T47D (cell line): ENCODE data around the gene PCSK4.

Source experiments
- DNase-seq, 2 experiments: peaks; one replicate each; pipeline versions ENCODE4 v3.0.0 to v3.0.0-alpha.2; 2011 to 2012; ENCODE audit warnings: low read depth in 1 of 2, low spot score in 1 of 2
- JUND ChIP-seq: IDR thresholded peaks from 2 replicates; pipeline ENCODE4 v1.6.1; 2012; ENCODE audit warnings: low read depth
- in situ Hi-C: cut with HindIII; loops from 2 replicates; pipeline ENCODE4 v1.10.0; 2016; ENCODE audit warnings: low sequenced_read_pairs, low pct_unique_long_range_greater_than_20kb

PCSK4 gene

DNA sequence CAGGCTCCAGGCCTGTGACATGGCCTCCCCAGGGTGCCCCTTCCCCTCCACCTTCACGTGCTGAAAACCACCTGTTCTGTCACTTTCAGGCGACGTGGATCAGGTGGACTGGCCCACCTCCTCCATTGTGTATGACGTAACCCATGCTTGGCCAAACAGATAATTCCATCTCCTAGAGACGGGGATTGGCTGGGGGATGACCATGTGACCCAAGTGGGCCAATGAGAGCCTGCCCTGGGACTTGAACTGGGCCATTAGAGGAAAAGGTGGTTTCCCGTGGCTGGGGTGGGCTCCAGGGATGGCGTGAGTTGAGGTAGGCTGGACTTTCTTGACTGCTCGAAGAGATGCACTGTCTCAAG lies 26.2 kb upstream of the PCSK4 start:
- no peak for TF ChIP-seq JUND
- in situ Hi-C loops = no loop called here
- no peak for DNase-seq

- in situ Hi-C loops = no loop called here
- DNase-seq = no peak
- TF ChIP-seq JUND = no peak
Observed at GRCh38 chr19:1514986-1515721, 25.0 kb upstream of the PCSK4 start.

DNA sequence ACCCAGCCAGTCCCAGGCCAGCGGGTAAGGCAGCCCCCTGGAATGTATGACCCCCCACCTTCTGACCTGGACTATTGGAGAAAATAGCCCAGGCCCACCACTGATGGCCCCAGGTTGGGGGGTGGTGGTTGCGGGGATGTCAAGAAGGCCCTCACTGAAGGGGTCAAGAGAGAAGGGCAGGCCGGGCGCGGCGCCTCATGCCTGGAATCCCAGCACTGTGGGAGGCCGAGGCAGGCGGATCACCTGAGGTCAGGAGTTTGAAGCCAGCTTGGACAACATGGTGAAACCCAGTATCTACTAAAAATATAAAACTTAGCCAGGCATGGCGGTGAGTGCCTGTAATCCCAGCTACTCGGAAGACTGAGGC lies 24.1 kb upstream of the PCSK4 start:
- no peak for DNase-seq
- in situ Hi-C loops = no loop called here
- TF ChIP-seq JUND = no peak

- in situ Hi-C loops = no loop called here
- TF ChIP-seq JUND = no peak
- DNase-seq = peak in 1 of 2 experiments; percentile 70
Observed at GRCh38 chr19:1513499-1514294, 23.5 kb upstream of the PCSK4 start.

DNA sequence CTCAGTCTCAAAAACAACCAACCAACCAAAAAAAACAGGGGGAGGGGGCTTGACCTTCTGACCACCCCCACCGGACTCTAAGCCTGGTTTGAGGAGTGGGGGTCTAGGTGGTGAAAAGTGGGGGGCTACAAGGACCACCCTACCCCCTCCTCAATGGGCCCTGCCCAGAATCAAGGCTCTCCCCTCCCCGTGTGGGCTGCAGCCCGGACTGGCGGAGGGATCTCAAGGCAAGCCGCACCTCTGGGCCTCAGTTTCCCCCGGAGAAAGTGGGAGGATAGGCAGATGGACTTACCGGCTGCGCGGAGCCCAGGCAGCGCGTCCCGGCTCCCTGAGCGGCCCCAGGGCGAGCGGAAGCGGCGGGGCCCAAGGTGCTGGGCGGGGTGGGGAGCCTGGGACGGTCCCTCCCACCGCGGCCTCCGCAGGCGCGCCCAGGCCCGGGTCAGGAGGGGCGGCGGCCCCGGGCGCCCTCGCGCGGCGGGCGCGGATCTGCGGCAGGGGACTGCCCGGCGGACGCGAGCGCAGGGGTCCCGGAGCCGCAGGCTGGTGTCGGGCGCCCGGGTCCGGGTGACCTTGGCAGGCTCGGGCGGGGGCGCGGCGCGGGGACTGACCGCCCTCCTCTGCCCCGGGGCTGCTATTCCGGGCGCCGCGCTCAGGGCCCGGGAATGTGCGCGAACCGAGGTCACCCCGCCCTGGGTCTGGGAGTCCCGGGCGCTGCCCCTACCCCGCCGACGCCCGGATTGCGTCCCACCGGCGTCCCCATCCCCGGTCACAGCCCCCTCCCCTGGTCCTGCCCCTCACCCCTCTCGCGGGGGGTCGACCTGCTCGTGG lies 22.7 kb upstream of the PCSK4 start, which contains the start of gene ADAMTSL5:
Gene ADAMTSL5 (minus strand): TSS at position 349 of the 828 bp plus-strand sequence. CDS start 2,076 bp downstream, outside the sequence.
- no peak for TF ChIP-seq JUND
- peak in 1 of 2 experiments; percentile 80 for DNase-seq
- in situ Hi-C loops = no loop called here

DNA sequence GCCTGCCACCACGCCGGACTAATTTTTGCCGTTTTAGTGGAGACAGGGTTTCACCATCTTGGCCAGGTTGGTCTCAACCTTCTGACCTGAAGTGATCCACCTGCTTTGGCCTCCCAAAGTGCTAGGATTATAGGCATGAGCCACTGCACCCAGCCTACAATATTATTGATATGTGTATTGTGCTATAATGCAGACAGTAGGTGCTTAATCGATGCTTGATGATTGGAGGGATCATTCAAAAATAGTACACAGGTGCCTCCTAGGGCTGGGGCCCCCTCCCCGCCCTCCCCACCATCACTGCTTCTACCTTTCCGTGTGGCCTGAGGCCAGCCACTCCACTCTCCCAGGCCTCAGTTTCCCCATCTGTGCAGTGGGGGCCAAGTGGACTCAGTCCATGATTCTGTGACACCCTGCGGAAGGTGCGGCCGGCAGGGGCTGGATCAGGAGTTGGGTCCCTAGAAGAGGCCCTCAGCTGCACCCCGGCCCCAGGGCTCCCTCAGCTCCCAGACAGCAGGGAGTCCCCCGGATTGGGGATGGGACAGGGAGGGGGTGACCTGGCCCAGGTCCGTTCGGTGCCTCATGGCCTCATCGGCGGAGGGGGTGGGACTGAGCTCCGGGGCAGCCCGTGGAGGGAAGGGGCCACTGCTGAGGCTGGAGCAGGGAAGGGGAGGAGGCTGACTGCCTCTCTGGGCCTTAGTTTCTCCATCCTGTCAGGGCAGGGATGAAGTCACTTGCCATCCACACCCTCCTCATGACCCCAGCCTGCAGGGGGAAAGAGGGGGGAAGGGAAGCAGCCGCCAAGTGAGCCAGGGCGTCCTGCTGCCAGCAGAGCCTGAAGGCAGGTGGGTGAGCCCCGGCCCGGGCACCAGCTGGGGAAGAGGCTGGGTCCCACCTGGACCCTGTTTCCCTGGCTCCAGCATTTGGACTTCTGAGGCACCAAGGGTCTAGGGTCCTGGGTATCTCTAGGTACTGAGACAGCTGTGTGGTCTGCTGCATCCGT lies 21.5 kb upstream of the PCSK4 start:
- in situ Hi-C loops = no loop called here

GRCh38 chr19:1510807-1511206 lies 20.7 kb upstream of the PCSK4 start:
- DNase-seq = no peak
- in situ Hi-C loops = no loop called here

More for the DNA sequence above, 21.5 kb upstream of the PCSK4 start:
- no peak for TF ChIP-seq JUND
- DNase-seq = no peak

DNA sequence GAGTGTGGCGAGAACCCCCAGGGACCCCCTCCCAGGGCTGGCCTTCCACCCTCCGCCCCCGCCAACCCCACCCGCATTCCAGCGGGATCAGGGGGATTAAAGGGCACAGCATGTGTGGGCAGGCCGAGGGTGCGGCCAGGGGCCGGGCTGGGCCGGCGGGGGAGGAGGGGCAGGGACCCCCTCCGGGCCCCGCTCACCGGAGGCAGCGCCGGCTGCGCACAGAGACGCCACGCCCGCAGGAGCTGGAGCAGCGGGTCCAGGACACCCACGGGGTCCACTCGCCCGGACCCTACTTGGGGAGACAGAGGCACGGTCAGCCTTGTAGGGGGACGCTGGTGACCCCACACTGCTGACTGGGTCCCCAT lies 20.3 kb upstream of the PCSK4 start:
- in situ Hi-C loops = no loop called here
- no peak for TF ChIP-seq JUND
- no peak for DNase-seq

More at GRCh38 chr19:1510807-1511206, 20.7 kb upstream of the PCSK4 start:
- no peak for TF ChIP-seq JUND

- DNase-seq = no peak
- in situ Hi-C loops = no loop called here
- no peak for TF ChIP-seq JUND
Observed at GRCh38 chr19:1509602-1510441, 19.7 kb upstream of the PCSK4 start.

GRCh38 chr19:1508507-1508856 lies 18.3 kb upstream of the PCSK4 start:
- no peak for DNase-seq
- in situ Hi-C loops = no loop called here
- no peak for TF ChIP-seq JUND
